Activated naive CD8-positive, alpha-beta T cell (primary cell): ENCODE measurements around the gene ATF7IP2.
A peak's percentile ranks its signal among the peaks of the same experiment; 100 is the strongest.
"Not testable (repeated sequence)": the region's sequence is repeated elsewhere in the genome, so short reads cannot be mapped to it uniquely, and the experiment has no call there.

Source experiments
- H3K27ac Mint-ChIP-seq: one replicate; pipeline ENCODE4 v1.8.0; 2021; ENCODE audit warnings: mixed read lengths
- H3K27me3 Mint-ChIP-seq: one replicate; pipeline ENCODE4 v1.8.0; 2021; ENCODE audit warnings: mixed read lengths
- H3K36me3 Mint-ChIP-seq: one replicate; pipeline ENCODE4 v1.8.0; 2021; ENCODE audit warnings: mixed read lengths
- H3K4me1 Mint-ChIP-seq: one replicate; pipeline ENCODE4 v1.8.0; 2021; ENCODE audit warnings: low read depth, mixed read lengths
- H3K4me3 Mint-ChIP-seq: one replicate; pipeline ENCODE4 v1.8.0; 2021; ENCODE audit warnings: mild to moderate bottlenecking, mixed read lengths
- H3K9me3 Mint-ChIP-seq: one replicate; pipeline ENCODE4 v1.8.0; 2021; ENCODE audit warnings: low read depth, mixed read lengths

Gene ATF7IP2, protein sequence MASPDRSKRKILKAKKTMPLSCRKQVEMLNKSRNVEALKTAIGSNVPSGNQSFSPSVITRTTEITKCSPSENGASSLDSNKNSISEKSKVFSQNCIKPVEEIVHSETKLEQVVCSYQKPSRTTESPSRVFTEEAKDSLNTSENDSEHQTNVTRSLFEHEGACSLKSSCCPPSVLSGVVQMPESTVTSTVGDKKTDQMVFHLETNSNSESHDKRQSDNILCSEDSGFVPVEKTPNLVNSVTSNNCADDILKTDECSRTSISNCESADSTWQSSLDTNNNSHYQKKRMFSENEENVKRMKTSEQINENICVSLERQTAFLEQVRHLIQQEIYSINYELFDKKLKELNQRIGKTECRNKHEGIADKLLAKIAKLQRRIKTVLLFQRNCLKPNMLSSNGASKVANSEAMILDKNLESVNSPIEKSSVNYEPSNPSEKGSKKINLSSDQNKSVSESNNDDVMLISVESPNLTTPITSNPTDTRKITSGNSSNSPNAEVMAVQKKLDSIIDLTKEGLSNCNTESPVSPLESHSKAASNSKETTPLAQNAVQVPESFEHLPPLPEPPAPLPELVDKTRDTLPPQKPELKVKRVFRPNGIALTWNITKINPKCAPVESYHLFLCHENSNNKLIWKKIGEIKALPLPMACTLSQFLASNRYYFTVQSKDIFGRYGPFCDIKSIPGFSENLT

DNA sequence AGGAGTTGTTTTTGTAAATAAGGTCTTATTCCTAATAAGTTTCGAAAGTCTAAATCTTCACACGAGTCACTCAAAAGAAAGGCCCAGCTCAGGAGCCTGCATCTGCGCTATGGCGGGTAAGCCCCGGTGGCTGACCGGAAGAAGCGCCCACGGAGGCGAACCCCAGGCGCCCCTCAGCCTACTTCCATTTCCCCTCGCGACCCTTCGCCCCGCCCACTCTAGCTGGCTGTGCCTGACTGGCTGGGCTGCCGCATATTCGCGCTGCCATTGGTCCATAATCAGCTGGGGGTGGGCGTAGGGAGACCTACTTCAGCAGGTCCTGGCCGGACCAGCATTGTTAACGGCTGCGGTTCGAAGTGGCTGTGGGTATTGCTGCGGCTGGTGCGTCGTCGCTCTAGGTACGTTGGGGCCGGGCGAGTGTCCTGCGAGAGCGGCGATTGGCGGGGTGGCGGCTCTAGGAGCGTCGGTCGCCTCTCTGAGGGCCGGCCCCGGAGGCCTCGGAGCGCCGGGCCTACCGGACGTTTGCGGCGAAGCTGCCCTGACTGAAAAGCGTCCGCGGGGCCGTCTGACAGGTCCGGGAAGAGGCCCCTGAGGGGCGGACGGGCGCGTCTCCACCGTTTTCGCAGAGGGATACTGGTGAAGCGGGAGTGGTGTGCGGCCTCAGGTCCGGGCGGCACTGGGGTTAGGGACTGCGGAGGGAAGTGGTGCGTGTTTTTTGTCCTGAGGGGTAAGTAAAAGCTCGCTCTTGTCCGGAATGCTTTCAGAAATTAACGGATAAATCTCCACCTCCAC, at the start of gene ATF7IP2:
Gene ATF7IP2, plus strand, starts transcription at position 337 of the 792 bp plus-strand sequence. CDS start 44,560 bp downstream, outside the sequence.
- Mint-ChIP-seq H3K27me3 (no peaks in the 10 kb centered on the region), H3K27ac (peak within 1 kb of the TSS; percentile 98), H3K4me1 (peaks cover 47% of the 10 kb centered on the region)

DNA sequence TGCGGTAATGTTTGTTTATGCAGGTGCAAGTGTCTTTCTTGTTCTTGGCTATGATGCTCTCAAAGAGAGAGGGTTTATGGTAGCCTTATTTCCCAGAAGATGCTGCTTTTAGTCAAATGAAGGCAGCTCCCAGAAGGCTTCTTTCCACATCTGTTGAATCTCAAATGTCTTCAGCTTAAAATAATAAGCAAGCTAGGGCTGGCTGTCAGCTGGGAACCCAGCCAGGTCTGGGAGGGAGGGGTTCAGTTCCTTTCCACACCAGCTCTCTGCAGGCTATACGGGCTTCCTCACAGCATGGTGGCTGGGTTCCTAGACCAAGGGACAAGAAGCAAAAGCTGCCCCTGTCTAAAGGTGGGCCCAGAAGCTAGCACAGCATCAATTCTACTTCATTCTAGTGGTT, 47.4 kb upstream of the ATF7IP2 start:
- peaks cover 14% of the 10 kb centered on the region for H3K36me3 Mint-ChIP-seq
- H3K27me3 Mint-ChIP-seq = no peaks in the 10 kb centered on the region
- no peak overlapping the region for H3K4me3 Mint-ChIP-seq
- H3K27ac Mint-ChIP-seq = no peak overlapping the region
- peaks cover 16% of the 10 kb centered on the region for H3K9me3 Mint-ChIP-seq
- H3K4me1 Mint-ChIP-seq = peaks cover 16% of the 10 kb centered on the region

More for the DNA sequence above, at the start of gene ATF7IP2:
- H3K4me3 Mint-ChIP-seq = peak within 1 kb of the TSS; percentile 98
- peaks cover 15% of the 10 kb centered on the region for H3K36me3 Mint-ChIP-seq
- no peaks in the 10 kb centered on the region for H3K9me3 Mint-ChIP-seq

DNA sequence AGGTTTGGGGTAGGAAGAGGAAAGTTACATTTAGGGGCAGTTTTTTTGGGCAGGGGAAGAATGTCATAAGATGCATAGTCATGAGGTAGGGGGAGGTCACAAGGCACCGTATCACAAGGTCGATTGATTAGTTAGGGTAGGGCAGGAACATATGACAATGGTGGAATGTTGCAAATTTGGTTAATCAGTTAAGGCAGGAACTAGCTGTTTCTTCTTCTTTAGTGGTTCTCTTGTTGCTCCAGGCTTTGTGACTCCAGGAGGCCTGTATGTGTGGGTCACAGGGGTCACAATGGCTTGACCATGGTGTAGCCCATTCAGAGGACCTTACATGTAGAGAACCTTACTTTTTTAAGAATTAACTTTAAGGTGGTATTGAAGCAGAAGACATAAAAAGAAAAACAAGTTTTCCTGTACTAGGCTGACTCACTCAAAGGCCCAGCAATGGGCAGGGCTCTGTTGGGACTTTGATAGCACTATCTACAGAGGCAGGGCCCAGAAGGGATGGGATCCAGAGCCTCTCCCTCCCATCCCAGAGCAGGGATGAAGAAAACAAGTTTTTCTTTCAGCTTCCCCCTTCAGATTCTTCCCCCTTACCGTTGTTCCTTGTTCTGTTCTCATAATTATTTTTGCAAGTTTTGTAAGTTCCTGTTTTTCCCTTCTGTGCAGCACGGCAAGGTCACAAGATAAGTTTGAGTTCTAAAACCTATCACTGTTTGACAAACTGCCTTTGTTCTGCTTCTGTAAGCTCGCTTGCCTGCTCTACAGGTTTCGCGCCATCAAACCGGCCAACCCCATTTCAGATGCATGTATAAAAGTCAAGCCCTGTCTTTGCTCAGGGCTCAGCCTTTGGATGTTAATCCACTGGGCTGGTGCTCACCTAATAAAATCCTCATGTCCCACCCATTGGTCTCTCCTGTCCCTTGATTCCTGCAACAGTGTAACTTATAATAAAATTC, 45.8 kb upstream of the ATF7IP2 start:
- Mint-ChIP-seq H3K27ac (no peak overlapping the region), H3K36me3 (peaks cover 19% of the 10 kb centered on the region), H3K4me3 (no peak overlapping the region), H3K9me3 (peaks cover 21% of the 10 kb centered on the region), H3K27me3 (no peaks in the 10 kb centered on the region), H3K4me1 (peaks cover 6% of the 10 kb centered on the region)

DNA sequence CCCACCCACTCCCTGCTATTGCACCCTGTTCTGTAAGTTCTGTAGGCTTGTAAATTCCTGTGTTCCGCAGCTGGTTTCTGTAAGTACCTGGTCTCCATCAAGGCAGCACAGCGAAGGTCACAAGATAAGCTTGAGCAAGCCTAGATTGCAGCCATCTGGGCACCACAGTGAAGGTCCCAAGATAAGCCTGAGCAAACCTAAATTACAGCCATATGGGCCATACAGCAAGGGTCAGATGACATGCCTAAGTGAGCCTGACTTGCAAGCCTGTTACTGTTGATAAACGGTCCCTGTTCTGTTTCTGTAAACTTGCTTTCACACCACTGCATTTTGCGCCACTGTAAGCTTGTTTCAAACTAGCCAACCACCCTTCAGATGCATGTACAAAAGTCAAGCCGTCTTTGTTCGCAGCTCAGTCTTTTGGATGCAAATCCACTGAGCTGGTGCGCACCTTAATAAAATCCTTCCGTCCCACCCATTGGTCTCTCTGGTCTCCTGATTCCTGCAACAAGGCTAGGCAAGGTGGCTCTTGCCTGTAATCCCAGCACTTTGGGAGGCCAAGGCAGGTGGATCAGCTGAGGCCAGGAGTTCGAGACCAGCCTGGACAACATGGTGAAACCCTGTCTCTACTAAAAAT, 42.6 kb upstream of the ATF7IP2 start:
- H3K4me3 Mint-ChIP-seq = no peak overlapping the region
- H3K4me1 Mint-ChIP-seq = peaks cover 4% of the 10 kb centered on the region
- H3K27ac Mint-ChIP-seq = no peak overlapping the region
- H3K9me3 Mint-ChIP-seq = peaks cover 26% of the 10 kb centered on the region
- H3K36me3 Mint-ChIP-seq = peaks cover 23% of the 10 kb centered on the region
- no peaks in the 10 kb centered on the region for H3K27me3 Mint-ChIP-seq

DNA sequence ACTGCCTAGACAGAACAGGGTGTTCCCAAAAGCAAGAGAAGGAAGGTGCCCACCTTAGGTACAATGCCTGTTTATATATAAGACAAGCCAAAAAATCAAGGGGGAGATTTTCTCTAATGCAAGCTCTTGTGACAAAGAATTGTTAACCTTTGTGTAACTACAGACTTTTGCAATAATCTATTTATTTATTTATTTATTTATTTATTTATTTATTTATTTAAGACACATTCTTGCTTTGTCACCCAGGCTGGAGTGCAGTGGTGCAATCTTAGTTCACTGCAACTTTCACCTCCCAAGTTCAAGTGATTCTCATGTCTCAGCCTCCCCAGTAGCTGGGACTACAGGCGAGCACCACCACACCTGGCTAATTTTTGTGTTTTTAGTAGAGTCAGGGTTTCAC, 41.2 kb upstream of the ATF7IP2 start:
- Mint-ChIP-seq H3K36me3 (peaks cover 20% of the 10 kb centered on the region), H3K9me3 (peaks cover 23% of the 10 kb centered on the region)
- H3K27ac Mint-ChIP-seq, H3K4me3 Mint-ChIP-seq, H3K27me3 Mint-ChIP-seq, H3K4me1 Mint-ChIP-seq: not testable (repeated sequence)

DNA sequence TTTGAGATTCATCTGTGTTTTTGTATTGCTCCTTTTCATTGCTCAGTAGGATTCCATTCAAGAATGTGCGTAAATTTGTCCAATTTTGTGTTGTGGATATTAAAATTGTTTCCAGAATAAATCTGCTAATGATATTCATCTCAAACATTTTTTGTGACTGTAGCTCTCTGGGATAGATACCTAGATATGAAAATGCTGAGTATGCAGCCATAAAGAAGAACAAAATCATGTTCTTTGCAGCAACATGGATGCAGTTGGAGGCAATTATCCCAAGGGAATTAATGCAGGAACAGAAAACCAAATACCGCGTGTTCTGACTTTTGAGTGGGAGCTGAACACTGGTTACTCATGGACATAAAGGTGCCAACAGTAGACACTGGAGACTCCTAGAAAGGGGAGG, 40.2 kb upstream of the ATF7IP2 start:
- H3K27ac Mint-ChIP-seq = no peak overlapping the region
- H3K4me1 Mint-ChIP-seq = no peaks in the 10 kb centered on the region
- no peak overlapping the region for H3K4me3 Mint-ChIP-seq
- H3K36me3 Mint-ChIP-seq = peaks cover 16% of the 10 kb centered on the region
- no peaks in the 10 kb centered on the region for H3K27me3 Mint-ChIP-seq
- peaks cover 19% of the 10 kb centered on the region for H3K9me3 Mint-ChIP-seq

DNA sequence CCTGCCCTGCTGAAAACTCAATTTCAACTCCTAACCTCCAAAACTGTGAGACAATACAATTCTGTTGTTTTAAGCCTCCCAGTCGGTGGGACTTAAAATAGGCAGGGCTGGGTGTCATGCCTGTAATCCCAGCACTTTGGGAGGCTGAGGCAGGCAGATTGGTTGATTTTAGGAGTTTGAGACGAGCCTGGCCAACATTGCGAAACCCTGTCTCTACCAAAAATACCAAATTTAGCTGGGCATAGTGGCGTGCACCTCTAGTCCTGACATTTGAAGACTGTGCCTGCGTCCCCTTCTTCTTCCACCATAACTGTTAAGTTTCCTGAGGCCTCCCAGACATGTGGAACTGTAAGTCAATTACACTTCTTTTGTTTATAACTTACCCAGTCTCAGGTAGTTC, 36.0 kb upstream of the ATF7IP2 start:
- Mint-ChIP-seq H3K9me3 (peaks cover 5% of the 10 kb centered on the region), H3K4me3 (no peak overlapping the region), H3K36me3 (peaks cover 4% of the 10 kb centered on the region), H3K27ac (no peak overlapping the region), H3K27me3 (no peaks in the 10 kb centered on the region), H3K4me1 (no peaks in the 10 kb centered on the region)

DNA sequence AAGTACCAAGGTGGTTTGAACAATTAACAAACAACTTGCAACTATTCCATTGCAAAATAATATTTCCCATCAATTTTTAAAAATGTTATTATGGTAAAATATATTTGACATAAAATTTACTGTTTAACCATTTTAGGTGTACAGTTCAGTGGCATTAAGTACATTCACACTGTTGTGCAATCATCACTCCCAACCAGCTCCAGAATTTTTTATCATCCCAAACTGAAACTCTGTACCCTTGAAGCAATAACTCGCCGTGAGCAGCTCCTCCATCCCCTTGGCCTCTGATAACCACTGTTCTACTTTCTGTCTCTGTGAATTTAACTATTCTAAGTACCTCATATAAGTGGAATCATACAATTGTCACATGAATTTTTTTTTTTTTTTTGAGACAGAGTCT, 33.6 kb upstream of the ATF7IP2 start:
- no peak overlapping the region for H3K4me3 Mint-ChIP-seq

DNA sequence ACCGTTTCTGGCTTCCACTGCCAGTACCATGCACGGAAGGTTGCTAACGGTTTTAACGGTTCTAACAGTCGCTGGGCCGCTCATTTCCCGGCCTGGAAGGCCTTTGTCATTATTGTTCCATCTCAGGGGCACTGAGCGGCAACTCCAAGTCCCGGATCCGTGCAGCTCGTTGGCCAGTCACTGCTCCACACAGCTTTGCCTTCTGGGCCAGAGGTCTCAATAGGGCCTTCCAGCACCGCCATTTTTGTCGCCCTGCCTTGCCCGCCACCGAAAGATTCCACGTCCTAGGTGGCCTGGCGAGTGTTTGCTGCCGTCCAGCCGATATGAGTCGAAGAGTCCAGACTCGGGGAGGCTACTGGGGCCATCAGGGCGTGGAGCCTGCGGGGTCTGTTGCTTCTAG, 30.3 kb upstream of the ATF7IP2 start:
- peaks cover 3% of the 10 kb centered on the region for H3K36me3 Mint-ChIP-seq
- H3K4me3 Mint-ChIP-seq = no peak overlapping the region
- no peaks in the 10 kb centered on the region for H3K9me3 Mint-ChIP-seq
- no peaks in the 10 kb centered on the region for H3K4me1 Mint-ChIP-seq
- H3K27ac Mint-ChIP-seq = no peak overlapping the region
- H3K27me3 Mint-ChIP-seq = no peaks in the 10 kb centered on the region

More for the DNA sequence above, 33.6 kb upstream of the ATF7IP2 start:
- no peaks in the 10 kb centered on the region for H3K36me3 Mint-ChIP-seq
- H3K27me3 Mint-ChIP-seq = no peaks in the 10 kb centered on the region
- no peaks in the 10 kb centered on the region for H3K4me1 Mint-ChIP-seq
- no peaks in the 10 kb centered on the region for H3K9me3 Mint-ChIP-seq
- H3K27ac Mint-ChIP-seq = no peak overlapping the region

DNA sequence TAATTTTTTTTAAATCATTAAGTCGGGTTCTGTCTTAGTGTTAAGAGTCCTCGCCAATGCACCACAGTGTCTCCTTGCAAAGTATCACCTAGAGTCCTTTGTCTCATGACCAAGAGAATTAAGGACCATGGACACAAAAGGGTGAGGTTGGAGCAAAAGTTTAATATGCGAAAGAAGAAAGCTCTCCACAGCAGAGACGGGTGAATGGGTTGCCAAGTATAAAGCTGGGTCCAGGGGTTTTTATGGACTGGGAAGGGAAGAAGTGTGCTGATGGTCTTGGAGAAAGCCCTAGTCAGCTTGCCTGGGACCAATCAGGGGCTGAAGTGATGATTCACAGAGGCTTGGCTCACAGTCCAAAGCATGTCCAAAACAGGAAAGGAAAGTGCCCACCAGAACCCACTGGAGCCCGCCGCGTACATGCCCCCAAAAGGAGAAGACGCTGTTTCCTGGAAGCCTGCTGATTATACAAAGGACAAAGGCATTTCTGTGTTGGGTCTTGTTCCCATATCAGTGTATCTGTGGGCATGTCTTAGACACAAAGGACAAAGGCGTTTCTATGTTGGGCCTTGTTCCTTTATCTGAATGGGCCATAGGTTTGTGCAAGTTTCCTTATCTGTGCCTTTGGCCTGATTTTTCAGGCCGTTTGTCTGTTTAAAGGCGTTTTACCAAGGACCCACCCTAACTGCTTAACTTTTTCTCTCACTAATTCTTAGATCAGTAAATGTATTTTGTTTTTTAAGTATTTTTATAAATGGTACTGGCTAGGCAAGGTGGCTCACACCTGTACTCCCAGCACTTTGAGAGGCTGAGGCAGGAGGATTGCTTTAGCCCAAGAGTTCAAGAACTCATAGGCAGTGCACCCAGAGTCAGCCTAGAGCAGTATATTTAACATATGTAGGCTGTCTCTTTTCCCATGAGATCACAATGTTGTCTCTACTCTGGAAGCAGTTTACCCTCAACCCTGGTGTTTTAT, 28.7 kb upstream of the ATF7IP2 start:
- Mint-ChIP-seq H3K4me1 (peaks cover 5% of the 10 kb centered on the region), H3K27ac (no peak overlapping the region), H3K4me3 (no peak overlapping the region), H3K9me3 (no peaks in the 10 kb centered on the region), H3K36me3 (peaks cover 5% of the 10 kb centered on the region), H3K27me3 (no peaks in the 10 kb centered on the region)

DNA sequence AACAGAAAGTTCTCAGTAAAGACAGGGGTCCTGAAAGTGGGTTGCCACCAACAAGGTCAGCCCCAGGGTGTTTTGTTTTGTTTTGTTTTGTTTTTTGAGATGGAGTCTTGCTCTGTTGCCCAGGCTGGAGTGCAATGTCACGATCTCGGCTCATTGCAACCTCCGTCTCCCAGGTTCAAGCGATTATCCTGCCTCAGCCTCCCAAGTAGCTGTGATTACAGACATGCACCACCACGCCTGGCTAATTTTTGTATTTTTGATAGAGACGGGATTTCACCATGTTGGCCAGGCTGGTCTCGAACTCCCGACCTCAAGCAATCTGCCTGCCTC, 24.1 kb upstream of the ATF7IP2 start:
- Mint-ChIP-seq H3K27ac (peak overlapping the region; percentile 77), H3K4me3 (peak overlapping the region; percentile 58), H3K4me1 (peaks cover 15% of the 10 kb centered on the region)
- H3K27me3 Mint-ChIP-seq, H3K9me3 Mint-ChIP-seq, H3K36me3 Mint-ChIP-seq: not testable (repeated sequence)

DNA sequence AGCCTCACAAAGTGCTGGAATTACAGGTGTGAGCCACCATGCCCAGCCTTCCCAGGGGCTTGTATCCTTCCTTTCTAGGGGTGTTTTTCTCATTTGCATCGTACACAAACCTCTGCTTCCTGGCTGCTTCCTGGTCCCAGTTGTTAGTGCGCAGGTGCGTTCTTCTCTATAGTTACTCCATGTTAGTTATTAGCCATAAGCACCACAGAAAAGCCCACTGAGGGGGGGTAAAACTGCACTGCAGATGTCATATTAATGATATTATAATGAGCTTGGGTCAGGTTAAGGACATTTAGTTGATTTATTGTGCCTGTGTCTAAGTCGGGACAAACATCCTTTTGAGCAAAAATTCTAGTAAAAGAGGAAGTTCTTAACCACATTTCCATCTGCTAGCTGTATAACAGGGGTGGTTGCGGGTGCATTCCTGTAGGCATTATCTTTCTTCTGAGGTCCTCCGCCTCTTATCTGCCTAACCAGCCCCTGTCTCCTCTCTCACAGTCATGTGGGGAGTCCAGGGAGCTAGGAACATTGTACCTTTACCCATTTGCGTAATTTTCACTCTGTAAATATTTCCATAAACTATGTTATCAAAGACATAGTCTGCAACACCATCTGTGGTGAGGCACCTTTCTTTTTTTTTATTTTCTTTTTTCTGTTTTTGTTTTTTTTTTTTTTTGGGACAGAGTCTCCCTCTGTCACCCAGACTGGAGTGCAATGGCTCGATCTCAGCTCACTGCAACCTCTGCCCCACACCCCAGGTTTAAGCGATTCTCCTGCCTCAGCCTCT, 23.6 kb upstream of the ATF7IP2 start:
- Mint-ChIP-seq H3K4me3 (peak overlapping the region; percentile 58), H3K27ac (peak overlapping the region; percentile 77), H3K27me3 (no peaks in the 10 kb centered on the region), H3K4me1 (peaks cover 15% of the 10 kb centered on the region), H3K36me3 (peaks cover 5% of the 10 kb centered on the region), H3K9me3 (no peaks in the 10 kb centered on the region)

DNA sequence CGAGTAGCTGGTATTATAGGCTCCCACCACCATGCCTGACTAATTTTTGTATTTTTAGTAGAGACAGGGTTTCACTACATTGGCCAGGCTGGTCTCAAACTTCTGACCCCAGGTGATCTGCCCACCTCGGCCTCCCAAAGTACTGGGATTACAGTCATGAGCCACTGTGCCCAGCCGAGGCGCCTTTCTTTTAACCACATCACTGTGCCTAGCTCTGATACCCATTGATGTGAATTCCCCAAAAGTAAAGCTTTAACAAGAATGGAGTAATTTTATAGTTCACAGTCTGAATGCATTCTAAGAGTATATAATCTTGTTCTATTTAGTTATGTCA, 23.0 kb upstream of the ATF7IP2 start:
- H3K9me3 Mint-ChIP-seq, H3K27ac Mint-ChIP-seq, H3K27me3 Mint-ChIP-seq, H3K4me3 Mint-ChIP-seq, H3K36me3 Mint-ChIP-seq: not testable (repeated sequence)
- peaks cover 15% of the 10 kb centered on the region for H3K4me1 Mint-ChIP-seq
